ENCODE data around the gene CAMK1D. TPM values are rescaled to one million over a fixed set of nuclear protein-coding genes. Genes with fewer than 3 reads are reported as not detected.

Gene CAMK1D
- total and polyA plus RNA-seq, 10 of the 15 experiments (the other 5 are each of a cell fraction or from before 2014, with no cell fraction given): 2.1 to 35.5 (median 14.7) TPM

DNA sequence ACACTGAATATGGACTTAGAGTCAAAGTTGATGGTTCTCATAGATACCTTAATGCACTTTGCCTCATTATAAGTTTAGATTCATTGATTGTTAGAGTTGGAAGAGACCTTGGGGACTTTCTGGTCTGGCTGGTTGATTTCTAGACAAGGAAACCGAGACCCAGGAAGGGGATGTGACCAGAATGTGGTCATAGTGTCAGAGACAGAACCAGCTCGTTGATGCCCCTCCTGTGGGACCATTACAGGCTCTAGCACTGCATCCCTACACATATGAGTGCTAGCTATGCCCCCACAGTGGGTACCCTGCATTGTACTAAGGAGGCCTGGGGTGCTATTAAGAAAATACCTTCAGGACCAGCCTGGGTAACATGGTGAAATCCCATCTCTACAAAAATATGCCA is 306.6 kb downstream of the CAMK1D start:
- ChIA-PET POLR2A (interaction anchor here (0.5 to 1.0 kb wide), 4 partner anchors 173 to 440 kb away, joined by 3 to 4 read pairs (median 4); partner anchors contain the start of gene CAMK1D), SMC1A (ENCODE audit: uncharacterized antibody, unreplicated experiment) (interaction anchor here (0.7 to 5.9 kb wide), 49 partner anchors 9 to 463 kb away, joined by 3 to 104 read pairs (median 4); partner anchors contain the start of genes CDC123 and NUDT5), CTCF (interaction anchor here (0.5 to 5.4 kb wide), 69 partner anchors 9 to 489 kb away, joined by 3 to 116 read pairs (median 4); partner anchors contain the start of genes CAMK1D and NUDT5), RAD21 (ENCODE audit: unreplicated experiment) (interaction anchor here (0.6 to 2.8 kb wide), 42 partner anchors 9 to 477 kb away, joined by 3 to 105 read pairs (median 4); partner anchors contain the start of genes CAMK1D, CDC123, NUDT5 and OPTN)
- Histone ChIP-seq H3K9ac (ENCODE audit: control insufficient read depth, insufficient read depth, low read length) (no peak overlapping the region), H2AFZ (ENCODE audit: control insufficient read depth, low read depth, low read length) (no peak overlapping the region), H3K4me1 (ENCODE audit: control insufficient read depth, insufficient read depth, low read length) (peaks cover 5% of the 10 kb centered on the region), H3K27ac (ENCODE audit: control insufficient read depth, insufficient read depth) (no peak overlapping the region), H3K9me3 (replicated peaks; ENCODE audit: control insufficient read depth, insufficient read depth, low read length) (peaks cover 9% of the 10 kb centered on the region; the same call in 2 of the 3 replicates), H3K4me3 (no peak overlapping the region), H3K4me2 (ENCODE audit: control insufficient read depth, insufficient read depth) (no peak overlapping the region; the same call in 1 of the 2 replicates), H3K27me3 (replicated peaks in 1 of 2; ENCODE audit: control insufficient read depth in 2 of 2, insufficient read depth in 2 of 2, low read length in 1 of 2) (no peaks in the 10 kb centered on the region), H3K79me2 (ENCODE audit: control insufficient read depth, insufficient read depth, low read length) (no peaks in the 10 kb centered on the region), H3K36me3 (ENCODE audit: control insufficient read depth in 2 of 2, insufficient read depth in 2 of 2, low read length in 1 of 2) (peaks cover 0 to 1% of the 10 kb centered on the region in 2 experiments; a peak in 1 of 4 replicates), H4K20me1 (ENCODE audit: control insufficient read depth, insufficient read depth) (no peaks in the 10 kb centered on the region)
- 3% methylated on average over 2 of the region's 2 CpGs for WGBS (ENCODE audit: insufficient coverage, insufficient replicate concordance, low lambda C conversion rate, missing lambda C conversion rate)
- peak; percentile 7 for FAIRE-seq
- intact Hi-C loops (cut with micrococcal nuclease; ENCODE audit: unreplicated experiment): loop anchor here (1.0 to 10.0 kb wide), 4 partner anchors 171 to 441 kb away; no protein-coding TSS in a partner anchor
- no TSS peak for BruUV-seq (replicated peaks)
- ATAC-seq: peak; percentile 87
- in situ Hi-C loops (cut with MboI): loop anchor here (5.0 kb wide), 1 partner anchor 394 kb away; no protein-coding TSS in a partner anchor
- TF ChIP-seq, protein P1, sequence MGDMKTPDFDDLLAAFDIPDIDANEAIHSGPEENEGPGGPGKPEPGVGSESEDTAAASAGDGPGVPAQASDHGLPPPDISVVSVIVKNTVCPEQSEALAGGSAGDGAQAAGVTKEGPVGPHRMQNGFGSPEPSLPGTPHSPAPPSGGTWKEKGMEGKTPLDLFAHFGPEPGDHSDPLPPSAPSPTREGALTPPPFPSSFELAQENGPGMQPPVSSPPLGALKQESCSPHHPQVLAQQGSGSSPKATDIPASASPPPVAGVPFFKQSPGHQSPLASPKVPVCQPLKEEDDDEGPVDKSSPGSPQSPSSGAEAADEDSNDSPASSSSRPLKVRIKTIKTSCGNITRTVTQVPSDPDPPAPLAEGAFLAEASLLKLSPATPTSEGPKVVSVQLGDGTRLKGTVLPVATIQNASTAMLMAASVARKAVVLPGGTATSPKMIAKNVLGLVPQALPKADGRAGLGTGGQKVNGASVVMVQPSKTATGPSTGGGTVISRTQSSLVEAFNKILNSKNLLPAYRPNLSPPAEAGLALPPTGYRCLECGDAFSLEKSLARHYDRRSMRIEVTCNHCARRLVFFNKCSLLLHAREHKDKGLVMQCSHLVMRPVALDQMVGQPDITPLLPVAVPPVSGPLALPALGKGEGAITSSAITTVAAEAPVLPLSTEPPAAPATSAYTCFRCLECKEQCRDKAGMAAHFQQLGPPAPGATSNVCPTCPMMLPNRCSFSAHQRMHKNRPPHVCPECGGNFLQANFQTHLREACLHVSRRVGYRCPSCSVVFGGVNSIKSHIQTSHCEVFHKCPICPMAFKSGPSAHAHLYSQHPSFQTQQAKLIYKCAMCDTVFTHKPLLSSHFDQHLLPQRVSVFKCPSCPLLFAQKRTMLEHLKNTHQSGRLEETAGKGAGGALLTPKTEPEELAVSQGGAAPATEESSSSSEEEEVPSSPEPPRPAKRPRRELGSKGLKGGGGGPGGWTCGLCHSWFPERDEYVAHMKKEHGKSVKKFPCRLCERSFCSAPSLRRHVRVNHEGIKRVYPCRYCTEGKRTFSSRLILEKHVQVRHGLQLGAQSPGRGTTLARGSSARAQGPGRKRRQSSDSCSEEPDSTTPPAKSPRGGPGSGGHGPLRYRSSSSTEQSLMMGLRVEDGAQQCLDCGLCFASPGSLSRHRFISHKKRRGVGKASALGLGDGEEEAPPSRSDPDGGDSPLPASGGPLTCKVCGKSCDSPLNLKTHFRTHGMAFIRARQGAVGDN (IDR thresholded peaks at IDR 0.05): no peak
- TF ChIP-seq MEF2A (IDR thresholded peaks at IDR 0.05; ENCODE audit: insufficient read depth, low read depth, low read length): no peak
- no peak for TF ChIP-seq MYC (IDR thresholded peaks at IDR 0.05; ENCODE audit: insufficient read depth, insufficient read length, insufficient replicate concordance, low read length, severe bottlenecking)
- TF ChIP-seq, protein P2, sequence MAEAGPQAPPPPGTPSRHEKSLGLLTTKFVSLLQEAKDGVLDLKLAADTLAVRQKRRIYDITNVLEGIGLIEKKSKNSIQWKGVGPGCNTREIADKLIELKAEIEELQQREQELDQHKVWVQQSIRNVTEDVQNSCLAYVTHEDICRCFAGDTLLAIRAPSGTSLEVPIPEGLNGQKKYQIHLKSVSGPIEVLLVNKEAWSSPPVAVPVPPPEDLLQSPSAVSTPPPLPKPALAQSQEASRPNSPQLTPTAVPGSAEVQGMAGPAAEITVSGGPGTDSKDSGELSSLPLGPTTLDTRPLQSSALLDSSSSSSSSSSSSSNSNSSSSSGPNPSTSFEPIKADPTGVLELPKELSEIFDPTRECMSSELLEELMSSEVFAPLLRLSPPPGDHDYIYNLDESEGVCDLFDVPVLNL (IDR thresholded peaks at IDR 0.05; ENCODE audit: low read depth, low read length): no peak
- peak; percentile 53 for TF ChIP-seq RUNX3 (IDR thresholded peaks at IDR 0.05; ENCODE audit: low read length)
- no peak for TF ChIP-seq HDAC6 (IDR thresholded peaks at IDR 0.05; ENCODE audit: unreplicated experiment)
- no peak for TF ChIP-seq MTA3 (IDR thresholded peaks at IDR 0.05; ENCODE audit: borderline replicate concordance, low read length)
- TF ChIP-seq, protein P3, sequence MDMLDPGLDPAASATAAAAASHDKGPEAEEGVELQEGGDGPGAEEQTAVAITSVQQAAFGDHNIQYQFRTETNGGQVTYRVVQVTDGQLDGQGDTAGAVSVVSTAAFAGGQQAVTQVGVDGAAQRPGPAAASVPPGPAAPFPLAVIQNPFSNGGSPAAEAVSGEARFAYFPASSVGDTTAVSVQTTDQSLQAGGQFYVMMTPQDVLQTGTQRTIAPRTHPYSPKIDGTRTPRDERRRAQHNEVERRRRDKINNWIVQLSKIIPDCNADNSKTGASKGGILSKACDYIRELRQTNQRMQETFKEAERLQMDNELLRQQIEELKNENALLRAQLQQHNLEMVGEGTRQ (IDR thresholded peaks at IDR 0.05; ENCODE audit: borderline replicate concordance, low read depth, low read length): no peak
- TF ChIP-seq, protein P4, sequence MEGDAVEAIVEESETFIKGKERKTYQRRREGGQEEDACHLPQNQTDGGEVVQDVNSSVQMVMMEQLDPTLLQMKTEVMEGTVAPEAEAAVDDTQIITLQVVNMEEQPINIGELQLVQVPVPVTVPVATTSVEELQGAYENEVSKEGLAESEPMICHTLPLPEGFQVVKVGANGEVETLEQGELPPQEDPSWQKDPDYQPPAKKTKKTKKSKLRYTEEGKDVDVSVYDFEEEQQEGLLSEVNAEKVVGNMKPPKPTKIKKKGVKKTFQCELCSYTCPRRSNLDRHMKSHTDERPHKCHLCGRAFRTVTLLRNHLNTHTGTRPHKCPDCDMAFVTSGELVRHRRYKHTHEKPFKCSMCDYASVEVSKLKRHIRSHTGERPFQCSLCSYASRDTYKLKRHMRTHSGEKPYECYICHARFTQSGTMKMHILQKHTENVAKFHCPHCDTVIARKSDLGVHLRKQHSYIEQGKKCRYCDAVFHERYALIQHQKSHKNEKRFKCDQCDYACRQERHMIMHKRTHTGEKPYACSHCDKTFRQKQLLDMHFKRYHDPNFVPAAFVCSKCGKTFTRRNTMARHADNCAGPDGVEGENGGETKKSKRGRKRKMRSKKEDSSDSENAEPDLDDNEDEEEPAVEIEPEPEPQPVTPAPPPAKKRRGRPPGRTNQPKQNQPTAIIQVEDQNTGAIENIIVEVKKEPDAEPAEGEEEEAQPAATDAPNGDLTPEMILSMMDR (IDR thresholded peaks at IDR 0.05 in 2 of 3, conservative IDR thresholded peaks at IDR 0.05 in 1 of 3; ENCODE audit: control insufficient read depth in 2 of 3, extremely low read depth in 1 of 3, insufficient read depth in 1 of 3, low read depth in 3 of 3, low read length in 3 of 3): no peak
- DNase-seq (ENCODE audit: low read depth, low spot score): no peak

All from GM12878 (cell line).